Colonic mucosa (tissue), 4 donors: Measurements from ENCODE around the gene PDE2A. TPM values are rescaled to one million over a fixed set of nuclear protein-coding genes. Genes with fewer than 3 reads are reported as not detected.

Experiments
- DNase-seq: peaks from one replicate; pipeline ENCODE4 v3.0.0-alpha.2; 2020
- H3K27ac ChIP-seq: fragments of 200-600 bp; one replicate; pipeline ENCODE4 v1.8.0; 2021
- H3K27me3 ChIP-seq: fragments of 200-600 bp; one replicate; pipeline ENCODE4 v1.8.0; 2021
- H3K36me3 ChIP-seq: fragments of 200-600 bp; one replicate; pipeline ENCODE4 v1.8.0; 2021
- H3K4me1 ChIP-seq: fragments of 200-600 bp; one replicate; pipeline ENCODE4 v1.8.0; 2021; ENCODE audit warnings: mild to moderate bottlenecking
- H3K4me3 ChIP-seq: fragments of 200-600 bp; one replicate; pipeline ENCODE4 v1.8.0; 2021
- H3K9ac ChIP-seq, 2 donors: one replicate each; pipeline ENCODE4 v1.7.0; 2013; ENCODE audit warnings: control low read depth in 2 of 2, low read depth in 2 of 2, low read length in 2 of 2
- H3K9me3 ChIP-seq: fragments of 200-600 bp; one replicate; pipeline ENCODE4 v1.8.0; 2021
- CTCF ChIP-seq: fragments of 200-600 bp; IDR thresholded peaks from one replicate; pipeline ENCODE4 v1.8.0; 2022; ENCODE audit warnings: antibody characterized with exemption, mild to moderate bottlenecking
- intact Hi-C: fragments of 100-400 bp; cut with DNase I; formaldehyde crosslinking; loops from one replicate; pipeline ENCODE4 v1.14.1; 2022
- total RNA-seq, 2 donors: library from RNA; stranded (reverse); fragmentation: NEBNext Ultra II Directional in 1 of 2; extraction: Animal tissue kit (Norgen Biotek cat#: 25700) in 1 of 2; gene quantifications; one replicate each; pipeline ENCODE4 v1.2.1, GENCODE V29; 2021
- donor health status: healthy.
- donor health status: DM: no; HTN: no; CAD: no.
- donor health status: DM: no; HTN: no; CAD: no.

PDE2A gene
- total RNA-seq, 2 donors from 2014 or later, result 5.6 to 8.9 TPM

GRCh38 chr11:72671152-72672099, 2.8 kb downstream of the PDE2A start:
- no peak overlapping the region for H3K4me3 ChIP-seq
- no peak overlapping the region for H3K27ac ChIP-seq
- no peak for DNase-seq
- peaks cover 19% of the 10 kb centered on the region for H3K27me3 ChIP-seq
- no peak for TF ChIP-seq CTCF
- H3K4me1 ChIP-seq, result no peaks in the 10 kb centered on the region
- no peaks in the 10 kb centered on the region for H3K36me3 ChIP-seq
- H3K9ac ChIP-seq, result no peak overlapping the region
- no peaks in the 10 kb centered on the region for H3K9me3 ChIP-seq
- intact Hi-C loops, result no loop called here

GRCh38 chr11:72670041-72670440, 4.2 kb downstream of the PDE2A start:
- no peak overlapping the region for H3K27ac ChIP-seq
- no peak for TF ChIP-seq CTCF
- H3K9me3 ChIP-seq, result no peaks in the 10 kb centered on the region
- no peak overlapping the region for H3K4me3 ChIP-seq
- intact Hi-C loops, result no loop called here
- H3K4me1 ChIP-seq, result no peaks in the 10 kb centered on the region
- H3K36me3 ChIP-seq, result no peaks in the 10 kb centered on the region
- H3K27me3 ChIP-seq, result peaks cover 9% of the 10 kb centered on the region
- no peak for DNase-seq
- H3K9ac ChIP-seq, result no peak overlapping the region

GRCh38 chr11:72669527-72669926, 4.7 kb downstream of the PDE2A start:
- intact Hi-C loops, result no loop called here
- no peaks in the 10 kb centered on the region for H3K36me3 ChIP-seq
- no peak overlapping the region for H3K27ac ChIP-seq
- no peak for DNase-seq
- no peak overlapping the region for H3K9ac ChIP-seq
- peaks cover 4% of the 10 kb centered on the region for H3K27me3 ChIP-seq
- H3K9me3 ChIP-seq, result no peaks in the 10 kb centered on the region
- TF ChIP-seq CTCF, result no peak
- no peaks in the 10 kb centered on the region for H3K4me1 ChIP-seq
- H3K4me3 ChIP-seq, result no peak overlapping the region

- no peak for TF ChIP-seq CTCF
- no peaks in the 10 kb centered on the region for H3K4me1 ChIP-seq
- H3K36me3 ChIP-seq, result no peaks in the 10 kb centered on the region
- no peaks in the 10 kb centered on the region for H3K27me3 ChIP-seq
- no peaks in the 10 kb centered on the region for H3K9me3 ChIP-seq
- intact Hi-C loops, result no loop called here
- no peak overlapping the region for H3K27ac ChIP-seq
- no peak for DNase-seq
- no peak overlapping the region for H3K4me3 ChIP-seq
- H3K9ac ChIP-seq, result no peak overlapping the region
These were observed 5.4 kb downstream of the PDE2A start for GRCh38 chr11:72668629-72669347.

GRCh38 chr11:72665911-72666472, 8.2 kb downstream of the PDE2A start:
- H3K9me3 ChIP-seq, result no peaks in the 10 kb centered on the region
- no peaks in the 10 kb centered on the region for H3K27me3 ChIP-seq
- no peak overlapping the region for H3K27ac ChIP-seq
- H3K4me1 ChIP-seq, result no peaks in the 10 kb centered on the region
- intact Hi-C loops, result no loop called here
- TF ChIP-seq CTCF, result no peak
- H3K36me3 ChIP-seq, result no peaks in the 10 kb centered on the region
- H3K4me3 ChIP-seq, result no peak overlapping the region
- H3K9ac ChIP-seq, result no peak overlapping the region
- no peak for DNase-seq
